IMR-90 (cell line): ENCODE measurements around the gene PIP4K2B. TPM values are rescaled to one million over a fixed set of nuclear protein-coding genes. Genes with fewer than 3 reads are reported as not detected.

ENCODE experiments used
- ATAC-seq: fragments of 200-7000 bp; cut with Tn5 transposase; 2 replicates; pipeline ENCODE4 v1.9.1; 2020; ENCODE audit warnings: low read depth, mild to moderate bottlenecking, moderate library complexity
- BruUV-seq: library from RNA; stranded (reverse); fragments of 400-500 nt; replicated peaks from 2 replicates; lab custom pipeline; 2021; lab: Mats Ljungman, UMichigan
- CTCF ChIA-PET: fragments of 300-600 bp; formaldehyde crosslinking; extraction: SDS; loops from one replicate; lab custom pipeline; 2021; ENCODE audit warnings: antibody characterized with exemption; lab: Yijun Ruan, JAX
- POLR2A ChIA-PET: fragments of 300-600 bp; sonication (Branson Sonifier 250); formaldehyde crosslinking; loops from one replicate; lab custom pipeline; 2022; ENCODE audit warnings: antibody characterized with exemption; ENCODE audit not compliant: unreplicated experiment; lab: Charles Lee
- DNase-seq: peaks from one replicate; pipeline ENCODE4 v3.0.0; 2013
- H2AFZ ChIP-seq: replicated peaks from 2 replicates; pipeline ENCODE3; 2013; ENCODE audit warnings: low read length, mild to moderate bottlenecking; ENCODE audit not compliant: poor library complexity
- H2AK5ac ChIP-seq: 2 replicates; pipeline ENCODE4 v1.6.1; 2013; ENCODE audit warnings: low read depth, low read length, inconsistent platforms
- H2AK9ac ChIP-seq: replicated peaks from 2 replicates; pipeline ENCODE3; 2013; ENCODE audit warnings: mild to moderate bottlenecking, low read depth, low read length, moderate library complexity; ENCODE audit not compliant: poor library complexity
- H2BK120ac ChIP-seq: 2 replicates; pipeline ENCODE4 v1.6.1; 2013; ENCODE audit warnings: low read depth, low read length, inconsistent platforms
- H2BK15ac ChIP-seq: 3 replicates; pipeline ENCODE4 v1.6.1; 2013; ENCODE audit warnings: low read depth, low read length, inconsistent platforms
- H2BK20ac ChIP-seq: 2 replicates; pipeline ENCODE4 v1.6.1; 2013; ENCODE audit warnings: low read depth, mild to moderate bottlenecking, inconsistent platforms, low read length, moderate library complexity
- H2BK5ac ChIP-seq: 2 replicates; pipeline ENCODE4 v1.6.1; 2013; ENCODE audit warnings: mild to moderate bottlenecking, low read depth, low read length, inconsistent platforms; ENCODE audit not compliant: poor library complexity, severe bottlenecking
- H3K14ac ChIP-seq: replicated peaks from 2 replicates; pipeline ENCODE4 v1.6.1; 2013; ENCODE audit warnings: low read depth, low read length, inconsistent platforms
- H3K18ac ChIP-seq: 2 replicates; pipeline ENCODE4 v1.6.1; 2013; ENCODE audit warnings: low read depth, low read length, control low read depth
- H3K23ac ChIP-seq: 2 replicates; pipeline ENCODE4 v1.6.1; 2013; ENCODE audit warnings: low read depth, low read length, inconsistent platforms
- H3K27ac ChIP-seq: 2 replicates; pipeline ENCODE4 v1.5.1; 2013; ENCODE audit warnings: mild to moderate bottlenecking, control low read depth, low read length; ENCODE audit not compliant: insufficient read depth
- H3K27me3 ChIP-seq: 2 replicates; pipeline ENCODE4 v1.6.1; 2013; ENCODE audit warnings: low read length; ENCODE audit not compliant: control insufficient read depth, insufficient read depth
- H3K36me3 ChIP-seq: 2 replicates; pipeline ENCODE4 v1.6.1; 2013; ENCODE audit warnings: low read length, mixed read lengths; ENCODE audit not compliant: control insufficient read depth, insufficient read depth
- H3K4ac ChIP-seq: 2 replicates; pipeline ENCODE4 v1.6.1; 2013; ENCODE audit warnings: low read depth, low read length, inconsistent platforms
- H3K4me1 ChIP-seq: 2 replicates; pipeline ENCODE4 v1.6.1; 2013; ENCODE audit warnings: low read length, mixed read lengths; ENCODE audit not compliant: control insufficient read depth, insufficient read depth
- H3K4me2 ChIP-seq: 2 replicates; pipeline ENCODE4 v1.6.1; 2013; ENCODE audit warnings: low read depth, mild to moderate bottlenecking, control low read depth, low read length, moderate library complexity
- H3K4me3 ChIP-seq: 2 replicates; pipeline ENCODE4 v1.5.1; 2013; ENCODE audit warnings: low read depth, mild to moderate bottlenecking, control low read depth, low read length, moderate library complexity; ENCODE audit not compliant: insufficient read depth
- H3K56ac ChIP-seq: 2 replicates; pipeline ENCODE4 v1.6.1; 2013; ENCODE audit warnings: low read length, inconsistent platforms; ENCODE audit not compliant: insufficient read depth; ENCODE audit errors: extremely low read depth
- H3K79me1 ChIP-seq, 2 experiments: 2 replicates each; pipeline ENCODE4 v1.6.1; 2013; ENCODE audit warnings: low read length in 2 of 2, inconsistent platforms in 1 of 2, low read depth in 1 of 2
- H3K9ac ChIP-seq: 2 replicates; pipeline ENCODE4 v1.6.1; 2013; ENCODE audit warnings: low read depth, low read length, control low read depth
- H3K9me1 ChIP-seq: 2 replicates; pipeline ENCODE4 v1.6.1; 2013; ENCODE audit warnings: low read length, inconsistent platforms; ENCODE audit not compliant: insufficient read depth
- H3K9me3 ChIP-seq: 2 replicates; pipeline ENCODE4 v1.6.1; 2013; ENCODE audit warnings: low read length; ENCODE audit not compliant: control insufficient read depth, insufficient read depth
- H4K20me1 ChIP-seq: 2 replicates; pipeline ENCODE4 v1.6.1; 2013; ENCODE audit warnings: low read length, inconsistent platforms; ENCODE audit not compliant: insufficient read depth
- H4K5ac ChIP-seq: 2 replicates; pipeline ENCODE4 v1.6.1; 2013; ENCODE audit warnings: mild to moderate bottlenecking, low read depth, low read length, control low read depth
- H4K8ac ChIP-seq, 2 experiments: 2 replicates each; pipeline ENCODE4 v1.6.1; 2013; ENCODE audit warnings: low read depth in 2 of 2, low read length in 2 of 2, control low read depth in 1 of 2, inconsistent platforms in 1 of 2
- H4K91ac ChIP-seq: 2 replicates; pipeline ENCODE4 v1.6.1; 2013; ENCODE audit warnings: low read depth, low read length, inconsistent platforms; ENCODE audit not compliant: insufficient read depth
- BHLHE40 ChIP-seq: fragments of 150-350 bp; IDR thresholded peaks from 2 replicates; pipeline ENCODE4 v1.6.1; 2016; ENCODE audit warnings: mild to moderate bottlenecking, low read depth, low read length
- CHD1 ChIP-seq: IDR thresholded peaks from 2 replicates; pipeline ENCODE4 v1.6.1; 2012; ENCODE audit warnings: low read depth, low read length, improper control_type of control experiment
- FOS ChIP-seq: fragments of 150-350 bp; IDR thresholded peaks from 2 replicates; pipeline ENCODE4 v1.6.1; 2016; ENCODE audit warnings: low read depth, low read length
- MAFK ChIP-seq: IDR thresholded peaks from 2 replicates; pipeline ENCODE4 v1.6.1; 2012; ENCODE audit warnings: low read depth, low read length, improper control_type of control experiment
- MAZ ChIP-seq: IDR thresholded peaks from 2 replicates; pipeline ENCODE4 v1.6.1; 2012; ENCODE audit warnings: low read depth, mild to moderate bottlenecking, low read length, improper control_type of control experiment, moderate library complexity, borderline replicate concordance
- MXI1 ChIP-seq: IDR thresholded peaks from 2 replicates; pipeline ENCODE4 v1.6.1; 2012; ENCODE audit warnings: low read depth, mild to moderate bottlenecking, low read length, moderate library complexity, borderline replicate concordance
- NFE2L2 ChIP-seq: fragments of 150-350 bp; IDR thresholded peaks from 2 replicates; pipeline ENCODE4 v1.6.1; 2016; ENCODE audit warnings: low read depth, mild to moderate bottlenecking, low read length
- POLR2A ChIP-seq: IDR thresholded peaks from 2 replicates; pipeline ENCODE4 v1.6.1; 2012; ENCODE audit warnings: mild to moderate bottlenecking, low read depth, low read length
- RAD21 ChIP-seq: IDR thresholded peaks from 2 replicates; pipeline ENCODE4 v1.6.1; 2012; ENCODE audit warnings: low read length, improper control_type of control experiment
- USF2 ChIP-seq: fragments of 150-350 bp; IDR thresholded peaks from 2 replicates; pipeline ENCODE4 v1.6.1; 2017; ENCODE audit warnings: mild to moderate bottlenecking, antibody characterized with exemption, low read length, low read depth
- WGBS, 2 experiments: methylation state at CpG; one replicate each; pipeline versions ENCODE4 v1.1.5 to v1.1.7; 2013; ENCODE audit warnings: missing lambda C conversion rate in 2 of 2; ENCODE audit not compliant: insufficient read length in 1 of 2; ENCODE audit errors: extremely low coverage in 2 of 2; 5-methylcytosine and 5-hydroxymethylcytosine counted together
- dilution Hi-C: fragments of 300-500 bp; cut with HindIII; formaldehyde crosslinking; loops from one replicate; pipeline ENCODE4 v1.14.3; 2018; ENCODE audit warnings: low sequenced_read_pairs; ENCODE audit not compliant: unreplicated experiment
- in situ Hi-C: fragments of 300-500 bp; cut with MboI; formaldehyde crosslinking; loops from 3 replicates; pipeline ENCODE4 v1.14.3; 2019; ENCODE audit warnings: low sequenced_read_pairs, inconsistent platforms, mixed read lengths
- intact Hi-C: fragments of 100-400 bp; cut with micrococcal nuclease; formaldehyde crosslinking; loops from 2 replicates; pipeline ENCODE4 v1.10.0; 2022
- polyA plus RNA-seq, 3 experiments: library from polyadenylated mRNA; depleted of rRNA; stranded (reverse); fragments of >200 nt; gene quantifications; 2 replicates each; pipeline ENCODE4 v1.2.3, GENCODE V29; 2012; ENCODE audit warnings: low replicate concordance in 1 of 3
- total RNA-seq: library from RNA; depleted of rRNA; stranded (reverse); fragments of >200 nt; gene quantifications from 2 replicates; pipeline ENCODE4 v1.2.3, GENCODE V29; 2012

PIP4K2B gene
- total and polyA plus RNA-seq, 2 of the 4 experiments (the other 2 are of a cell fraction) = 40.0 to 40.2 TPM

GRCh38 chr17:38750044-38750311 lies 49.4 kb downstream of the PIP4K2B start:
- Histone ChIP-seq H3K9me1 (peaks cover 12% of the 10 kb centered on the region), H3K9me3 (no peaks in the 10 kb centered on the region), H2AFZ (peak overlapping the region; percentile 90), H3K4me3 (peak overlapping the region; percentile 91), H3K23ac (no peak overlapping the region), H3K79me1 (peaks cover 4 to 49% of the 10 kb centered on the region in 2 experiments; a peak in 3 of 4 replicates), H3K27me3 (no peaks in the 10 kb centered on the region), H2BK120ac (no peak overlapping the region), H3K36me3 (peaks cover 2% of the 10 kb centered on the region), H3K18ac (no peak overlapping the region), H3K4ac (peak overlapping the region; percentile 47), H3K27ac (peak overlapping the region; percentile 24; the same call in 1 of the 2 replicates), H3K4me2 (peak overlapping the region; percentile 81), H4K5ac (peak overlapping the region; percentile 15; the same call in 1 of the 2 replicates), H3K4me1 (peaks cover 12% of the 10 kb centered on the region), H3K9ac (peak overlapping the region; percentile 70; the same call in 1 of the 2 replicates), H4K91ac (0 out of 2 replicates have a peak overlapping the region, but pooled peaks have one; percentile 53), H4K8ac (peak overlapping the region; percentile 70 to 84; a peak in 2 of 4 replicates), H2AK5ac (0 out of 2 replicates have a peak overlapping the region, but pooled peaks have one; percentile 62), H2BK15ac (no peak overlapping the region), H3K14ac (0 out of 2 replicates have a peak overlapping the region, but pooled peaks have one; percentile 13), H2AK9ac (peak overlapping the region; percentile 99), H2BK20ac (no peak overlapping the region), H2BK5ac (no peak overlapping the region), H4K20me1 (peaks cover 28% of the 10 kb centered on the region), H3K56ac (no peak overlapping the region)
- no CpG with 5 or more reads among the region's 12 CpGs for WGBS, 2 experiments
- ChIA-PET CTCF (interaction anchor here (0.9 kb wide), 1 partner anchor 14 kb away, joined by 3 read pairs; no protein-coding TSS in a partner anchor), POLR2A (no interaction called here)
- DNase-seq = no peak
- dilution Hi-C loops = no loop called here
- in situ Hi-C loops = no loop called here
- BruUV-seq = no TSS peak
- TF ChIP-seq FOS = no peak
- TF ChIP-seq MXI1 = no peak
- TF ChIP-seq POLR2A = no peak
- TF ChIP-seq BHLHE40 = no peak
- no peak for TF ChIP-seq MAFK
- TF ChIP-seq USF2 = no peak
- TF ChIP-seq RAD21 = no peak
- TF ChIP-seq NFE2L2 = no peak
- no peak for TF ChIP-seq MAZ
- TF ChIP-seq CHD1 = no peak
- ATAC-seq = no peak
- intact Hi-C loops = loop anchor here (5.0 kb wide), 1 partner anchor 122 kb away; the partner anchor contains the start of gene LASP1
